ENCODE results near the gene CFAP74.

GRCh38 chr1:2032737-2033136, 29.2 kb upstream of the CFAP74 start:
- TF ChIP-seq CTCF (IDR thresholded peaks at IDR 0.05) = no peak
- TF ChIP-seq EP300 (IDR thresholded peaks at IDR 0.05; ENCODE audit: low read depth) = no peak
- TF ChIP-seq POLR2A (IDR thresholded peaks at IDR 0.05) = no peak
- TF ChIP-seq POLR2AphosphoS5 (IDR thresholded peaks at IDR 0.05) = no peak

All from transverse colon (tissue), 4 donors.